GM18519 (cell line): Measurements from ENCODE around the gene NACAD.
"Not testable (repeated sequence)": the region's sequence is repeated elsewhere in the genome, so short reads cannot be mapped to it uniquely, and the experiment has no call there.

Source experiments
- ATAC-seq: cut with Tn5 transposase; IDR thresholded peaks from one replicate; pipeline ENCODE4 v1.9.1; 2021; ENCODE audit warnings: mild to moderate bottlenecking, moderate library complexity; ENCODE audit not compliant: unreplicated experiment, low FRiP score

Gene NACAD

GRCh38 chr7:45114926-45115325, 26.2 kb upstream of the NACAD start:
- ATAC-seq: no peak

DNA sequence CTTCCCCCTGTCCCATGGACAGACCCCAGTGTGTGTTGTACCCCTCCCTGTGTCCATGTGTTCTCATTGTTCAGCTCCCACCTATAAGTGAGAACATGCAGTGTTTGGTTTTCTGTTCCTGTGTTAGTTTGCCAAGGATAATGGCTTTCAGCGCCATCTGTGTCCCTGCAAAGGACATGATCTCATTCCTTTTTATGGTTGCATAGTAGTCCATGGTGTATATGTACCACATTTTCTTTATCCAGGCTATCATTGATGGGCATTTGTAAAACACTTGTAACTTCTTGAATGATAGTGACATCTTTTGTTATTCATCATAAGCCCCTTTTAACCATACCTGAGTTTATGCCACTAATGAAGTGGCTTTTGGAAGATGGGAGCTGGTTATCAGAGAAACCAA, 25.5 kb upstream of the NACAD start:
- ATAC-seq: not testable (repeated sequence)

- no peak for ATAC-seq
Measured at GRCh38 chr7:45112648-45113047, 23.9 kb upstream of the NACAD start.

GRCh38 chr7:45111298-45112223, 22.8 kb upstream of the NACAD start, which contains the start of gene TBRG4:
TSS of gene TBRG4 (minus strand) at chr7:45111697. CDS start at chr7:45109237, 2,460 bp downstream.
- ATAC-seq: peak; percentile 82

GRCh38 chr7:45108863-45109262, 20.1 kb upstream of the NACAD start:
- no peak for ATAC-seq

DNA sequence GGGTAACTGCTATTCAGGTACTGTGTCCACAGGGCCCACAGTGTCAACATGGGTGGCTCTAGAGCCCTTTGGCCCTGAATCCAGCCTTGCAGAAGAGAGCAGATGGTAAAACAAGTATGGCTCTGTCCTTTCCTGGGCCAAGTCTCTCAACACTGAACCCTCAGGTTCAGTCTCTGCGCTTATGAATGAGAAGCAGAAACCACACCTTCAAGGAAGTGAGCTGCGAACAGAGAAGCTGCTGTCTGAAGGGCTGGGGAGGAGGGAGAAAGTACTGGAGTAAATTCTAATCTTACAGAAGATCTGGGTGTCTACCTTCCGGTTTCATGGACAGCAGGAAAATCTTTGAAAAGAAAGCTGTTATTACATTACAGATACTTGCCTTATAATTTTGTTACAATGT, 18.6 kb upstream of the NACAD start:
- ATAC-seq: no peak

GRCh38 chr7:45106820-45107219, 18.1 kb upstream of the NACAD start:
- ATAC-seq: no peak

DNA sequence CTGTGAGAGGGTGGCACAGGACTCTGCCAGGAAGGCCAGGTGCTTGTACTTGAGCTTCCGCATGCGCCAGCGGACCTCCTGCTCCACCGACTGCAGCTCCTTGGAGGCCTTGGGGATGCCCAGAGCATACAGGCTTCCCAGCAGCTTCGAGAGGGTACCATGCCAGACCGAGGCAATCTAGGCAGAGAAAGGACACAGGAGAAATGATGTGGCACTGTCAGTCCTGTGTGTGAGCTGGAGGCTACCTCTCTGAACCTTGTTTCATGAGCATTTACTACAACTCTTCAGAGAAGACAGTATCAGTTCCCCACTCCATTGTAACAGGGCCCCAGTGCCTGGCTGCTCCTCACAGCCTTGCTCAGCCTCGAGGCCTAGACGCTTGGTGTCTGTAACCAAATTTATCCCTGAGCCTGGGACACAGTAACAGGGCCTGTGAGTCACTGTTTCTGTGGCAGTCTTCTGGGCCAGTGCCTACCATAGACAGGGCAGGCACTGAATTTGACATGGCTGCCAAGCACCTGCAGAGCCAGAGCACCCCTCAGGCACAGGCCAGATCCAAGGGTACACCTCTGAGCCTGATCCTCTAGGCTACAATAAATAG, 16.9 kb upstream of the NACAD start:
- ATAC-seq: no peak

- no peak for ATAC-seq
Measured at GRCh38 chr7:45104844-45105587, 16.2 kb upstream of the NACAD start.

GRCh38 chr7:45103958-45104843, 15.4 kb upstream of the NACAD start:
- ATAC-seq: no peak

DNA sequence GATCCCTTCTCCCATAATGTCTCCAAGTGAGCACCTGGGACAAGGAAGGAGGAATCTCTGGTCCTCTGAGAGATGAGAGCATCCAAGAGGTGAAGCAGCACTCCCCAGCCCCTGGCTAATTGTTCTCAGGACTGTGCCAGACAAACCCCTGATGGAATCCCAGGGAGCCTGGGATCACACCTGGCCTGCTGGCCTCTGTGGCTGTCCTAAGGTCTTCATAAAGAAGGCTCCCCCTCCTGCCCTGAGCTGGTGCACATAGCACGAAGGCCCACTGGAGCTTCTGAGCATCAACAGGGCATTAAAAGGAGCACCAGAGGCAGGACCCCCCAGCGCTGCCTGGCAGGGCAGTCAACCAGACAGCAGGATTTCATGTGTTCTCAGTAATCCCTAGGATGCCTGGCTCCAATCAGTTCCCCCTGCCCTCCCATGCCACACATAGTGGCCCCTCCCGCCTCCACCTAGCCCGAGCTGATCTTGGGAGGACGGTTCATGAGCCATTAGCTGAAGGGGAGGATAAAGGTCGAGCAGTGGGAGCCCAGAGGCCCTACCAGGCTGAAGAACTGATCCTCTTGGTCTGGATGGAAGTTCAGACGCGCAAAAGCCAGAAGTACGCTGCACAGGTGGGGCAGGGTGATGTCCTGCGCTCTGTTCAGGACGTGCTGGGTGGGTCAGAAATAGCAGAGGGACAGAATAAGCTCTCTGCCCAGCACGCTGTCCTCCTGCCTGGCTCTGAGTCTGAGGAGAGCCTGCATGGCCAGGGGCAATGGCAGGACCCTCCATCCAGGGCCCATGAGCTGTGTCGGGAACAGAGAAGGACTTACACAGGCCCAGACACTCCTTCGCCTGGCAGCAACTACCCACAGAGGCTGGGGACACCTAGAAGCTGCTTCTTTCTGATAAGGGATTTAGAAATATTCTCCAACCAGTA, 14.3 kb upstream of the NACAD start:
- ATAC-seq: no peak

DNA sequence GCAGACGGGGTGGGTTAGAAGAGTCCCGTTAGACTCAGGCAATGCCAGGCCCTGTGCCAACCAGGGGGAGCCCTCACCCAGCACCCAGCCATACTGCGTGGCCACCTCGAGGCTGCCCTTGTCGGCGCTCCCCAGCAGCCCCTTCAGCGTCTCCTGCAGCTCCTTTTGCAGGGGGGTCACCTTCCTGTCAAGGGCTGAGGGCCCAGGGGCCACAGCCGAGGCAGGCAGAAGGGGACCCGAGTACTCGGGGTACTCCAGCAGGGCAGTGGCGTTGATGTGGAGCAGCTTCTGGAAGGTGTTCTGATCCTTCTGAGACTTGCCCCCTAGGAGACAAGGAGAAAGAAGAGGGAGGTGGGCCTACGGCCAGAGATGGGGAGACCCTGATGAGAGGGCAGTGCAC, 13.0 kb upstream of the NACAD start:
- no peak for ATAC-seq

GRCh38 chr7:45100761-45101480, 12.2 kb upstream of the NACAD start:
- ATAC-seq: no peak

DNA sequence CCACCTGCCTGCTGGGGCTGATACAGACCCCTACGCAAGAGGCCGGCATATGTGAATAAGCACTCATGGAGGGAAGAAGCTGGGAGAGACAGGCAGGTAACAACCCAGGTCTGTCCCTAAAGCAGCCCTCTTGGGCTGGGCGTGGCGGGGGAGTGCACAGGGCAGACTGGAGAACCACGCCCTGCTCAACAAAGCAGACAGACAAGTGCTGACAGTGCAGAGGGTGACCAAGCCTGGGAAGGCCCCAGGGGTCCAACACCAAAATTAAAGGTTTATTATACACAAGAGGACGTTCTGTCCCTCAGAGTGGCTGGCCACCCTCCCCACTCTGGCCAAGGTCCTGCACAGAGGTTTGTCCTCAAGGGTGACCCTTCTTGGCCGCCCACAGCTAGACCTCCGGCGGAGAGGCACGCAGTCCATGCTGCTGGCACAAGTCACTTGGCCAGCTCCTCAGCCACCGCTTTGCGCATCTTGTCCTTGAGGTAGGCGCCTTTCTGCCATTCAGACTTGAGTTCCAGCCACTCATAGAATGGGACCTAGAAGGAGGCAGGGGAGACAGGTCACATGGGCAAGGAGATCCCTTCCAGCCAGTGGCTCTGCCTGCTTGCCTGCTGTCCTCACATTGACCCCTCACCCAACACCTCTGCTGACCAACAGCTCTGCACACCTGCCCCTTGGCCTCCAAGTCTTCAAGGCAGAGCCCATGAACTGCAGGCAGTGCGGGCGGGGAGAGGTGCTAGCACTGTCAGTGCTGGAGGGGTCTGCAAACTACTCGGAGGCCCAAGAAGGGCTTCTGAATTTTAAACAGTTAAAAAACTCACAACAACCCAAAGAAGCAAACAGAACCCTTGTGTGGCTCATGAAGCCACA, 11.4 kb upstream of the NACAD start:
- ATAC-seq: no peak

DNA sequence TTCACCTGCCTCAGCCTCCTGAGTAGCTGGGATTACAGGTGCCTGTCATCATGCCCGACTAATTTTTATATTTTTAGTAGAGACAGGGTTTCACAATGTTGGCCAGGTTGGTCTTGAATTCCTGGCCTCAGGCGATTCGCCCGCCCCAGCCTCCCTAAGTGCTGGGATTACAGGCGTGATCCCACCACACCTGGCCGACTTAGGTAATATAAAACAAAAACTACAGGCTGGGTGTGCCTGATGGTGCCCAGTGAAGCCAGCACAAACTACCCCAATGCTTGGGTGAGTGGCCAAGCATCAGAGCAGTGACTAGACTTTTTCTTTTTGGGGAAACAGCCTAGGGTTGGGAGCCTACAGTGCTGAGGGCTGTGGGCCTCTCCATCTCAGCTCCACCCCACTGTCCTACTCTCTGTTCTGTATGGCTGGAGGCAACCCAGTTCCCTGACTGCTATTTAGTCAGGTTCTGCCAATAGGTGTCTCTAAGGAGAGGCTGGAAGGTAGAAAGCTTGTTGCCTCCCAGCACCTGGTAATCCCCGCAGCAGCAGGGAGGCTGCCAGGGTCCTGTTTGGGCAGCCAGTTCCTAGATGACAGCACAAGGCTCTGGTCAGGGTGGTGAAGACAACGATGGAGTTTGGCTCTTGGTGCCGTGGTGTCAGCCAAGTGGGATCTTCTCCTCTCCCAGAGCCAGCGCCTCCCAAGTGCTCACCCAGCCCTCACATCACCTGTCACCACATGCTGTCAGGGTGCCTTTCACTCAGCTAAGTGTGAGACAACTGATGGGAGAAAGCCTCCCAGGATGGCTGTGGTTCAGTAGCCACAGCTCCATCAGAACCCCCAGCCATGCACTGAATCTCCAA, 10.4 kb upstream of the NACAD start:
- ATAC-seq: no peak

GRCh38 chr7:45092931-45093235, 4.1 kb upstream of the NACAD start:
- no peak for ATAC-seq
